ENCODE results near the gene TF.

TF gene

GRCh38 chr3:133820889-133821675, 74.9 kb downstream of the TF start:
- no peak for DNase-seq

DNA sequence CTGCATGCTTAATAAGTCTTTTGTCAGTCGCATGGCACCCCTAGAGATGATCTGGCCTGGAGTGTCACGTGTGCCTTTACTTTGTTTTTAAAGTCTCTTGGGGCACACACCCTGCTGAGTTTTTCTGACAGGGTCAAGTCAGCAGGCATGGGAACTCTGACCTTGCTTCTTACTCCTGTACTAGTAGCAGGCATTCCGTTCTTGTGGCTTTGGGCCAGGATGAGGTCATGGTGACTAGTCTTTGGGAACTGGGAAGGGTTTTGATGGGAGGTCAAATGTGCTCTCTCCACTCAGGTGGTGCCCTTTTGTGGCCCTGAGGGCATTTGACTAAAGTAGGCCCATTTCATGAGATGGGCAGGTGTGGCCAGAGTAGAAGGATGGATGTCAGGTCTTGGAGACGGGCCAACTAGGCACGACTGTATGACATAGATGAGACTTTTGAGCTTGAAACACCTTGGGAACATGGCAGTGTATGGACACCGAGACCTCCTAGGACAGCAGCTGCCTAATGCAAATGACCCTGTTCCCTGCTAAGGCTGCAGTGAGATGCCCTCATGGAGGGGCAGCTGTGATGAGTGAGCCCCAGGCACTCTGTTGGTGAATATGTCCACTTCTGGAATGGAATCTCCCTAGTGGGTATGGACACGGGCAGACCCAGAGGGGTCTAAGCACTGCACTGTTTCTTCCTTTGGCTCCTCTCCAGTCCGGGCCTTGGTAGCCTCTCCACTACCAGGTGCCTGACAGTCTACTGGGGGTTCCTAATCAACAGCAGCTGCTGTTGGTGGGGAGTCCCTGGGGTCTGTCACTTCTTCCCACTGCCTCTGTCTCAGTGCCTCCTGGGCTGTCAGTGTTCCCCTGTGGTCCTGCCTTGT, 75.8 kb downstream of the TF start:
- DNase-seq, result no peak

GRCh38 chr3:133824961-133825485, 78.8 kb downstream of the TF start:
- DNase-seq, result no peak

GRCh38 chr3:133825969-133826727, 80.0 kb downstream of the TF start:
- DNase-seq, result no peak

DNA sequence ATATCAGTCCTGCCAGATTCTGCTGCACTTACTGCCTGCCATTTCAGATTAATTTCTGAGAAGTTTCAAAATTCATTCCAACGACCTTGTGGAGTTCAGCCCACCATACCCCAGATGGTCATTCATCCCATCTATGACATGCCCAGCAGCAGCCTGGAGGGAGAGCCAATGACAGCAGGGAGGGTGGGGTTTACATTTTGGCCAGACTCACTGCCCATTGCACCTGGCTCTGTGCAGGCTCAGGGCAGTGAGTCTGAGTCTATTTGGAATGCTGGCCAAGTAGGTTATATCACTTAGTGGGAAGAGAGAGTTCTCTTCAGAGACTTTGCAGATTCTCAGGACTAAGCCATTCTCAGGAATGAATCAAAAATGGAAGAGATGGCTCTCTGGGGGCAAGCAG, 80.9 kb downstream of the TF start:
- no peak for DNase-seq

GRCh38 chr3:133827684-133828083, 81.5 kb downstream of the TF start:
- DNase-seq, result no peak

DNA sequence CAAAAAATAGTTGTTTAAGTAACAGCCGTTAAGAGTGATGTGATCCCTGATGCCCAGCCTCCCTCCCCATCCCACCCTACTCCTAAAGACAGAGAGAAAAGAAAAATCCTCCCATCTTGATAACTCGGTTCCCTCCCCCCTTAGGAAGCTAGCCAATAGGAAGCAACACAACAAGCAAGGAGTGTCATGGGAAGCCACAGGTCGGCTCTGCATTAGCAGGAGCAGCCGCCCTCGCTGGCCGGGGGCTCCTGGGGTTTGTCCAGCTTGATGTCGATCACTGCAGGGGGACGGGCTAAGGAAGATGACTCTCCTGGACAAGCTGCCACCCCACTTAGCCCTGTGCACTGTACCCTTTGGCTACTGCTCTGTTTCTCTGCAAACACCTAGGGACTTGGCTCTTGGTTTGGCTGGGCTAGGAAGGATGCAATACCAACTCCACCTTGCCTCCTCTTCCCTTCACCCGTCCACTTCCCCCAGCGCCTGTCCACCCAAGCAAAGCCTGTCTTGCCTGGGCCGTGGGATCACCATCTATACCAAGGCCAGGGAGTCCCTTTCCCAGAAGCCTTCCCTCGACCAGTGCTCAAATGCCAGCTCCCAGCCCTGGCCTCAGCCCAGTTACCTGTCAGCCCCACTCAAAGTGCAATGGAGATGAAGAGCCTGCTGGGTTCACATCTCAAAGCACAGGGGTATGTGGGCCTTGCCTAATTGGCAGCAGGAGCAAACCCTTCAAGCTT, 82.5 kb downstream of the TF start:
- no peak for DNase-seq

GRCh38 chr3:133829310-133829707, 83.1 kb downstream of the TF start:
- no peak for DNase-seq

GRCh38 chr3:133830071-133830470, 83.9 kb downstream of the TF start:
- no peak for DNase-seq

GRCh38 chr3:133831966-133832801, 86.0 kb downstream of the TF start:
- no peak for DNase-seq

DNA sequence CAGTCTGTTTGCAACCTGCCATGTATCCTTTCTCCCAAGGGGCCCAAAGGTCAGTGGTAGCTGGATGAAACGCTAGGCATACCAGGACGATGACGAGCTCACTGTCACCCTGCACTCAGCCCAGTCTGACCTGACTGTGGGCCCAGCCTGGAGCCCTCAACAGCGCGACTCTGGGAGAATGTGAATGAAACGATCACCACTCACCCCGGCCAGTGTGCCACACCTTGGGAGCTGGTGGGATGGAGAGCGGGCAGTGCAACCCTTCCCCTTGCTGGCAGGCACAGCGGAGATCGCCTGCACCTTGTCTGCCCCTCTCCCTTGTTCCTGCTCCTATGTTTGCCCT, 86.6 kb downstream of the TF start:
- DNase-seq, result no peak

- DNase-seq, result no peak
Measured at GRCh38 chr3:133833267-133833666, 87.1 kb downstream of the TF start.

- DNase-seq, result no peak
Measured at GRCh38 chr3:133833880-133834620, 87.9 kb downstream of the TF start.

DNA sequence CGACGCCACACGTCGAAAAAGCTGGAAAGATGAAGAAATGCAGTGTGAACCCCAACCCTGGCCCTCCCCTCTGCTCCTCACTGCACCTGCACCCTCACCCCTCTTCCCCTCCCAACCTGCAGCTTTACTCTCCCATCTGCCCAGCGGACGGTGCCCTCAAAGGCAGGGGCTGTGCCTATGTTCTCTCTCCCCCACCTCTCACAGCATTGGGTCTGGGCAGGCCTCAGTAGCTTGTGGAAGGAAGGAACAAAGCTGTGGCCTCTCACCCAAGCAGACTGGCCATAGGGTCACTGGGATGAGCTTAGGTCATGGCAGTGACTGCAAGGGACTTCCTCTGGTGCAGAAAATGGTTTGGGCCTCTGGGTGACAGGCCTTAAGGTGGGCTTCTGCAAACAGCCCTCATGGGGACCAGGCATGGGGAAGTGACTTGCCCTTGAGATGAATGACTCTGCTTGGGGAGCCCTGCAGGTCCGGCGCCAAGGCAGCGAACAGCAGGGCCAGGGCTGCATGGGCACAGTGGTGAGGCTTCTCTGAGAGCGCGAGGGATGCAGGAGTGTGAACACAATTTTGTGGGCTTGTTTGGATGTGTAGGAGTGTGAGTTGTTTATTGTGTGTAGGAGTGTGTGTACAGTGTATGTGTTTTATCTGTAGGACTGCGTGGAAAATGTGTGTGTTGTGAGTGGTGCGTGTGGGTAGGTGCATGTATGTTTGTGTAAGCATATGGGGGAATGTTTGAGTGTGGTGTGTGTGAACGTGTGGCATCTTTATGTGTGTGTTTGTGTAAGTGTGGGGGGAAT, 88.6 kb downstream of the TF start:
- no peak for DNase-seq

- no peak for DNase-seq
Measured at GRCh38 chr3:133835418-133835743, 89.2 kb downstream of the TF start.

DNA sequence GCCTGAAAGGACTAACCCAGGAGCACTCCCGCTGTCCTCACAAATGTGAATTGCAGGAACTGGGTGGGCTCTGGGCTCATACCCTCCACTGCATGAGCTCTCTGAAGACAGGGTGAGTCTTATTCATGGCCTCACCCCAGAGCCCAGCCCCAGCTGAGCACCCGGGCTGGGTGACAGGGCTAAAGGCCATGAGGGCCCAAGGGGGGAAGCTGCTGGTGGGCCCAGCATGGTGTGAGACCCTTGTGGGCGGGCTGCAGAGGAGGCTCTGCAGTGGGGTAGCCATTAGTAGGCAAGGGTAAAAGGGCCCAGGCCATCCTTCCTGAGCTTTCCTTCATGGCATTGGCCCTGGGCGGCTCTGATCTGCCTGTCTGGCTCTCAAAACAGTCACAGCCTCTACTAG, 89.8 kb downstream of the TF start:
- no peak for DNase-seq

DNA sequence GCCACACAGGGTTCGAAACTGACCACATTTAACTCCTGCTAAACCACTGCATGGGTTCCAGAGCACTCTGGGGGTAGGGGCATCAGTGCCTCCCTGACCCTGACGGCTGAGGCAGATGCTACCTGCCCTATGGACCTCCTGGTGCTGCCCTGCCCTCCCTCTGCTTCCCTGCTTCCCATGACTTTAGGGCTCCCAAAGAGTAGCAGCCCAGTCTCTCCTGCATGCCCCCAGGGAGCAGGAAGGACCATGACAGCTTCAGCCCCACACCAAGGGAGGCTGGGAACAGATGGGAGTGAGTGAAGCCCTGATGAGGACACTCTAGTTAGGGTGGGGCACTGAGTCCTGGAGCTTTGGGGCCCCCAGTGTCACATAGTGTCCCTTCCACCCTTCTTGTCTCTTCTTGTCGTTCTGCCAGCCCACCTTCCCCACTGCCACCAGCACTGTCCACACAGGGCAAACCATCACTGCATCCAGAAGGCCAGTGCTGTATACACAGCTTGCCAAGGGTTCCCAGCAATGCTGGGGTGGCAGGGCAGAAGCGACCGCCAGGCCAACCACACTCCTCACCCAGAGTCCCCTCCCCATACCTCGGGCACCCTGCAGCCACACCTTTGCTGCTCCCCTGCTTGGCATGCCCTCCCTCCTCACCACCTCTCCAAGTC, 90.4 kb downstream of the TF start:
- DNase-seq, result no peak

DNA sequence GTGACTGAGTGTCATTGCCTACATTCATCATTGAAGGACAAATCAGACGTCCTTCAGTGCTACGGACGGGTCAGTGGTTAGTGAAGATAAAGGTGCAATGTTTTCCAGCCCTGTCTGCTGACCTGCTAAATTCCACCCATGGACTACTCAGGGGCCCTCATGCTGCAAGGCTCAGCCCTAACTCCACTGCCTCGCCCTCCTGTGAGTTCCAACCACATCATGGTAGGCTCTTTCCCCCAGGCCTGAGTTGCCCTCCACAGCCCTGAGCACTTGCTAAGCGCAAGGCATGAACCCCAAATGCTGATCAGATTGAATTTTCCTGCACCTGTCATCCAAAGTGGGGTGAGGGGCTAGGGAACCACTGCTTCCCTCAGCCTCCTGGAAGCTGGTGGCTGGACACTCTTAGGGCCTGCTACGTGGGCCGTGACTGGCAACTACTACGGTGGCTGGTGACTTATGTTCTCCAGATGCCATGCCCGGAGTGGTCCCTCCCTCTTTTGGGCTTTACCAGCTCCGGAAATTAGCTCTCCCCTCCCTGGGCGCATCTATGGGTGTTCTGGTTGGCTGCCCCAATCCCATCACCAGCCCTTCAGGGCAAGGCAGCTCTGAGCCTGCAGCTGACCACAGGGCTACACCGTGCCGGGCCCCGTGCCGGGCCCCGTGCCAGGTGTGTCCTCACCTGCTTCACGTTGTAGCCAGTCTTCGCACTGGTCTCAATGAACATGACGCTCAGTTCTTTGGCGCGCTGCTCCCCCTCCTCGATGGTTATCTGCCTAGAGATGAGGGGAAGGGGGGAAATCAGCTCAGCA, 91.5 kb downstream of the TF start:
- DNase-seq, result no peak

GRCh38 chr3:133838296-133838789, 92.2 kb downstream of the TF start:
- DNase-seq, result no peak
